Loucy (cell line): ENCODE results near the gene DTX1.

Experiments used
- H2AFZ ChIP-seq: fragments of 200-600 bp; sonication (generic); 2 replicates; pipeline ENCODE4 v1.6.0; 2016; ENCODE audit warnings: antibody characterized with exemption, mild to moderate bottlenecking, low read length, moderate library complexity
- H3F3A ChIP-seq: fragments of 200-600 bp; 2 replicates; pipeline ENCODE4 v1.6.0; 2016; ENCODE audit warnings: antibody characterized with exemption, low read depth, mild to moderate bottlenecking
- H3K27me3 ChIP-seq: fragments of 200-600 bp; sonication (generic); 2 replicates; pipeline ENCODE4 v1.6.1; 2014; ENCODE audit warnings: low read length, mild to moderate bottlenecking; ENCODE audit not compliant: insufficient read depth, poor library complexity, severe bottlenecking
- H3K36me3 ChIP-seq: fragments of 200-600 bp; sonication (generic); 2 replicates; pipeline ENCODE4 v1.6.1; 2016; ENCODE audit warnings: low read length; ENCODE audit not compliant: insufficient read depth
- H3K4me1 ChIP-seq: fragments of 200-600 bp; sonication (generic); 2 replicates; pipeline ENCODE4 v1.5.1; 2014; ENCODE audit warnings: low read length, mild to moderate bottlenecking; ENCODE audit not compliant: insufficient read depth, poor library complexity, severe bottlenecking
- H3K4me2 ChIP-seq: fragments of 200-600 bp; sonication (generic); 2 replicates; pipeline ENCODE4 v1.6.0; 2014; ENCODE audit warnings: antibody characterized with exemption, low read length, low read depth, mild to moderate bottlenecking; ENCODE audit not compliant: poor library complexity, severe bottlenecking
- H3K4me3 ChIP-seq: fragments of 200-600 bp; sonication (generic); 2 replicates; pipeline ENCODE4 v1.5.1; 2014; ENCODE audit warnings: low read length, mild to moderate bottlenecking, mixed read lengths; ENCODE audit not compliant: poor library complexity, severe bottlenecking
- H3K79me2 ChIP-seq: fragments of 200-600 bp; sonication (generic); 2 replicates; pipeline ENCODE4 v1.6.1; 2014; ENCODE audit warnings: low read length; ENCODE audit not compliant: insufficient read depth
- H3K9ac ChIP-seq: fragments of 200-600 bp; sonication (generic); 2 replicates; pipeline ENCODE4 v1.6.0; 2014; ENCODE audit warnings: mild to moderate bottlenecking, low read depth, low read length, moderate library complexity; ENCODE audit not compliant: poor library complexity, severe bottlenecking
- H3K9me2 ChIP-seq: fragments of 200-600 bp; sonication (generic); replicated peaks from 2 replicates; pipeline ENCODE4 v1.6.1; 2016; ENCODE audit warnings: low read depth, low read length, mixed read lengths
- H3K9me3 ChIP-seq: fragments of 200-600 bp; sonication (generic); 2 replicates; pipeline ENCODE4 v1.6.1; 2014; ENCODE audit warnings: mild to moderate bottlenecking, antibody characterized with exemption, low read length, low read depth; ENCODE audit not compliant: insufficient read depth
- H4K20me1 ChIP-seq: fragments of 200-600 bp; sonication (generic); 2 replicates; pipeline ENCODE4 v1.6.0; 2014; ENCODE audit warnings: antibody characterized with exemption, low read length, mild to moderate bottlenecking; ENCODE audit not compliant: insufficient read depth, poor library complexity, severe bottlenecking
- EZH2phosphoT487 ChIP-seq: fragments of 200-600 bp; IDR thresholded peaks from 2 replicates; pipeline ENCODE4 v1.6.1; 2018; ENCODE audit warnings: antibody characterized with exemption, mild to moderate bottlenecking, moderate library complexity, borderline replicate concordance
- TF ChIP-seq, protein P1 (sequence below): fragments of 200-600 bp; sonication (generic); conservative IDR thresholded peaks from 2 replicates; pipeline ENCODE4 v1.5.1; 2014; ENCODE audit warnings: mild to moderate bottlenecking, antibody characterized with exemption, low read length

DTX1 gene

DNA sequence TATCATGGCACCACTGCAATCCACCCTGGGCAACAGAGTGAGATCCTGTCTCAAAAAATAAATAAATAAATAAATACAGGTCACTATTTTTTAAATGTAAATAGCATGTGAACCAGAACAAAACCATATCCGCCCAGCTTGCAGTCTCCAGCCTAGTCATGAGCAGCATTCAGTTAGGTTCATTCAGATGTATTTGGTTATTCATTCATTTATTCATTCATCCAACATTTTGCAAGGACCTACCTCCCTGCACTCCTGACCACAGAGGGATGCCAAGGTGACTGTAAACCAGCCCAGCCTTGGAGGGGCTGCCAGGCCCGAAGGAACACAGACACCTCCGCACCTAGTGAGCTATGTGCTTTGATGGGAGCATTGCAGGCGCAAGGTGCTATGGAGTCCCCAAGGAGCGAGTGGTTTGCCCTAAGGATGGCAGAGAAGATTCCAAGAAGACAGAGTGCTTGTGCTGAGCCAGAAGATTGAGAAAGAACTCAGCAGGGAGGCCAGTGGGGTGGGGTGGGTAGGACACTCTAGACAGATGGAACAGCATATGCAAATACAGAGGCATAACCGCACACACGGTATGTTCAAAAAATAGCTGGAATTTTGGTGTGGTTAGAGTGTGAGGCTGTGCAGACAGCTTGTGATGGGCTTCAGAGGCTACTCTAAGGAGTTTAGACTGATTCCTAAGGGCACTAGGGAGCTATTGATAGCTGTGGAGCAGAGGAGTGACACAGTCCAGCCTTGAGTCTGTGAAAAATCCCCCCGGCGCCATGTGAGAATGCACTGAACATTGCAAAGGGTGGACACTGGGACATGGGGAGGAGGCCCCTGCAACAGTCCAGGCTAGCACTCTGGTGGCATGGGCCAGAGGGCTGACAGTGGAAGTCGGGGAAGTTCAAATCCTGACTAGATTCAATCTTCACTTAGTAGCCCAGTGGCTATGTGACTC, 11.7 kb downstream of the DTX1 start:
- H3K4me2 ChIP-seq = no peak overlapping the region
- no peaks in the 10 kb centered on the region for H3K9me3 ChIP-seq
- TF ChIP-seq, protein P1, sequence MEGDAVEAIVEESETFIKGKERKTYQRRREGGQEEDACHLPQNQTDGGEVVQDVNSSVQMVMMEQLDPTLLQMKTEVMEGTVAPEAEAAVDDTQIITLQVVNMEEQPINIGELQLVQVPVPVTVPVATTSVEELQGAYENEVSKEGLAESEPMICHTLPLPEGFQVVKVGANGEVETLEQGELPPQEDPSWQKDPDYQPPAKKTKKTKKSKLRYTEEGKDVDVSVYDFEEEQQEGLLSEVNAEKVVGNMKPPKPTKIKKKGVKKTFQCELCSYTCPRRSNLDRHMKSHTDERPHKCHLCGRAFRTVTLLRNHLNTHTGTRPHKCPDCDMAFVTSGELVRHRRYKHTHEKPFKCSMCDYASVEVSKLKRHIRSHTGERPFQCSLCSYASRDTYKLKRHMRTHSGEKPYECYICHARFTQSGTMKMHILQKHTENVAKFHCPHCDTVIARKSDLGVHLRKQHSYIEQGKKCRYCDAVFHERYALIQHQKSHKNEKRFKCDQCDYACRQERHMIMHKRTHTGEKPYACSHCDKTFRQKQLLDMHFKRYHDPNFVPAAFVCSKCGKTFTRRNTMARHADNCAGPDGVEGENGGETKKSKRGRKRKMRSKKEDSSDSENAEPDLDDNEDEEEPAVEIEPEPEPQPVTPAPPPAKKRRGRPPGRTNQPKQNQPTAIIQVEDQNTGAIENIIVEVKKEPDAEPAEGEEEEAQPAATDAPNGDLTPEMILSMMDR = no peak
- TF ChIP-seq EZH2phosphoT487 = no peak
- no peaks in the 10 kb centered on the region for H3K79me2 ChIP-seq
- H3K9ac ChIP-seq = no peak overlapping the region
- H3K36me3 ChIP-seq = no peaks in the 10 kb centered on the region
- no peak overlapping the region for H3K4me3 ChIP-seq
- no peak overlapping the region for H2AFZ ChIP-seq
- peaks cover 12% of the 10 kb centered on the region for H3K4me1 ChIP-seq
- no peaks in the 10 kb centered on the region for H4K20me1 ChIP-seq
- H3F3A ChIP-seq = no peaks in the 10 kb centered on the region
- no peaks in the 10 kb centered on the region for H3K27me3 ChIP-seq
- no peaks in the 10 kb centered on the region for H3K9me2 ChIP-seq

DNA sequence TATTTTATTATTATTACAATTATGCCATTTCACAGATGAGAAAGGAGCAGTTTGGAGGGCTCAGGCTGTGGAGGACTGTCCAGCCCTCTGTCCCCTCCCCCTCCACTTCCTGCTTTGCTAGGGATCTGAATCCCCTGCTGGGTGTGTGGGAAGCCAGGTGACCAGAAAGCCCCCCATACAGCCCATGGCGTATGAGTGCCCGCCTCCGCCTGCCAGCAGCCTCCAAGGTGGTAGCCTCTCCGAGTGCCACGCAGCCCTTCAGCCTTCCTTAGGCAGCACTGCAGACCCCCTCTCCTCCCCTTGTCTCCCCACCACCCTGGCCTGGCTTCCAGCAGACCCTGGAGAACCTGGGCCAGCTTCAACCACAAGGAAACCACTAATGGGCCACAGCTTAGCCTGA, 12.6 kb downstream of the DTX1 start:
- H3F3A ChIP-seq = no peaks in the 10 kb centered on the region
- H3K4me2 ChIP-seq = no peak overlapping the region
- TF ChIP-seq, protein P1 = no peak
- TF ChIP-seq EZH2phosphoT487 = no peak
- no peak overlapping the region for H3K4me3 ChIP-seq
- H3K79me2 ChIP-seq = no peaks in the 10 kb centered on the region
- H2AFZ ChIP-seq = no peak overlapping the region
- H4K20me1 ChIP-seq = no peaks in the 10 kb centered on the region
- H3K36me3 ChIP-seq = no peaks in the 10 kb centered on the region
- no peaks in the 10 kb centered on the region for H3K9me2 ChIP-seq
- H3K9ac ChIP-seq = no peak overlapping the region
- H3K4me1 ChIP-seq = peaks cover 12% of the 10 kb centered on the region
- H3K27me3 ChIP-seq = no peaks in the 10 kb centered on the region
- H3K9me3 ChIP-seq = no peaks in the 10 kb centered on the region

DNA sequence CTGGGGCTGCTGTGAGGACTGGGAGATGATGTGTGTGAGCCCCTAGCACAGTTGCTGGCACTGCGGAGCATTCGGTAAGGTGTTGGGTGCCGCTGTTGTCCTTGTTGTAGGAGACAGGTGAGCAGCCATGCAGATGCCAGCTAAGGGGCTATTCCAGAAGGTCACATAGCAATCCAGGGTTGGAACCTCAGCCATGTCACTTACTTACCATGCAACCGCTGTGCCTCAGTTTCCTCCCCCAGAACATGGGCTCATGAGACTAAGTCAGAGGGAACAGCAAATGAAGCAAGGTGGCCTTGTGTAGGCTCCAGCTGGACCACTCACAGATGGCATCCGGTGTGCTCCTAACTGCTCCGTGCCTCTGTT, 13.2 kb downstream of the DTX1 start:
- Histone ChIP-seq H3K4me3 (no peak overlapping the region), H2AFZ (no peak overlapping the region), H3K9ac (no peak overlapping the region), H3K4me1 (peaks cover 12% of the 10 kb centered on the region), H3K27me3 (no peaks in the 10 kb centered on the region), H3K4me2 (peak overlapping the region; percentile 16), H3K9me3 (no peaks in the 10 kb centered on the region), H3K9me2 (no peaks in the 10 kb centered on the region), H3K79me2 (no peaks in the 10 kb centered on the region), H3K36me3 (no peaks in the 10 kb centered on the region), H3F3A (no peaks in the 10 kb centered on the region), H4K20me1 (no peaks in the 10 kb centered on the region)
- no peak for TF ChIP-seq EZH2phosphoT487
- TF ChIP-seq, protein P1 = no peak
